ENCODE measurements around the gene TRIM60.
"Not testable (repeated sequence)": the region's sequence is repeated elsewhere in the genome, so short reads cannot be mapped to it uniquely, and the experiment has no call there.

TRIM60 gene

DNA sequence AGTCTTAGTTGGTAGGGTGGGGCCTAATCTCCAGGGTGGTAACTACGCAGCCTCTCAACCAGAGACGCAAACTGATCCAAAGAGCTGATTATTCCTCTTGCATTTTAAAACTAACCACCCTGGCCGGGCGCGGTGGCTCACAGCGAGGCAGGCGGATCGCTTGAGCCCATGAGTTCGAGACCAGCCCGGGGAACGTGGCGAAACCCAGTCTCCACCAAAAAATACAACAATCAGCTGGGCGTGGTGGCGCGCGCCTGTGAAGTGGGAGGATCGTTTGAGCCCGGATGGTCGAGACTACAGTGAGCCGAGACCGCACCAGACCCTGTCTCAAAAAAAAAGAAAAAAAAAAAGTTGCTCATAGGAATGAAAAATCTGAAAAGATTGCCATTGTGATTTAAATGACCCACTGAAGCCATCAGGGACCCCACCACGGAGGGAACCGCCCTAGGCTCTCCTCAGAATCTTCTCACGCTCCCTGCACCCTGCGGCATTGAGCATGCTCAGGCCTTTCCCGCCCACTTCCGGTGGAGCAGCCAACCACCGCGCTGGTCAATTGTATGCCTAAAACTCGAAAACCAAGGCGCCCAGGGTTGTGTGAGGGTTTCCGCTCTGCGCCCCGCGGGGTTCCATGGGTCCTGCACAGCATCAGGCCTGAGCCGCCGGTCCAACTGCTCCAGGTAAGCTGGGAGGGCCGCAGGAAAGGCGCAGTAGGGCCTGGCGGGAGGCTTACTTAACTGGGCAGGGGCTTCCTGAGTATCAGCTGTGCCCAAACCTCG, at the start of gene TRIM60:
TRIM60 (plus strand) TSS at position 564 of the 776 bp plus-strand sequence. CDS start 8,074 bp downstream, outside the sequence.
- DNase-seq (ENCODE audit: low spot score) = no peak
- no peaks in the 10 kb centered on the region for H3K36me3 Mint-ChIP-seq (ENCODE audit: low read depth)
- no peak within 1 kb of the TSS for H3K4me3 Mint-ChIP-seq
- no peaks in the 10 kb centered on the region for H3K9me3 Mint-ChIP-seq
- H3K4me1 Mint-ChIP-seq (ENCODE audit: low read depth) = no peaks in the 10 kb centered on the region
- no peak within 1 kb of the TSS for H3K27ac Mint-ChIP-seq
- no peaks in the 10 kb centered on the region for H3K27me3 Mint-ChIP-seq (ENCODE audit: low read depth)

DNA sequence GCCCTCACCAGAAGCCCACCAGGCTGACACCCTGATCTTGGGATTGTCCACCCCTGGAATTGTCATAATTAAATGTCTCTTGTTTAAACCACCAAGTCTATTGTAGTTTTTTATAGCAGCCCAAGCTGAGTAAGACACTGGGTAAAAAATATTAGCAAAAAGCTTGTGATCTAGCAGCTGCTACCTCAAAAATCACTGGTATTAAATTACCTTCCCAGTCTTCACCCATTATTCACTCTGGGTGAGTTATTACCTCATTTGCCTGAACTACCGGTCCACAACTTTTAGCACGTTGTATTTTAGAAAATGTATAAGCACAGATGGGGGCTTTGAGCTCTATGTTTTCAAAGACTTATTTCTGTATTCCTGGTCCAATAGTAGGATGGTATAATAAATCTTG, 42.3 kb upstream of the TRIM60 start:
- peaks cover 13% of the 10 kb centered on the region for H3K27me3 Mint-ChIP-seq (ENCODE audit: low read depth)

DNA sequence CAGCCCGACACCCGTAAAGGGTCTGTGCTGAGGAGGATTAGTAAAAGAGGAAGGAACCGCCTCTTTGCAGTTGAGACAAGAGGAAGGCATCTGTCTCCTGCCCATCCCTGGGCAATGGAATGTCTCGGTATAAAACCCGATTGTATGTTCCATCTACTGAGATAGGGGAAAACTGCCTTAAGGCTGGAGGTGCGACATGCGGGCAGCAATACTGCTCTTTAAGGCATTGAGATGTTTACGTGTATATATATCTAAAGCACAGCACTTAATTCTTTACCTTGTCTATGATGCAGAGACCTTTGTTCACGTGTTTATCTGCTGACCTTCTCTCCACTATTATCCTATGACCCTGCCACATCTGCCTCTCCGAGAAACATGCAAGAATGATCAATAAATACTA, 41.0 kb upstream of the TRIM60 start:
- H3K4me1 Mint-ChIP-seq (ENCODE audit: low read depth); DNase-seq (ENCODE audit: low spot score); H3K27ac Mint-ChIP-seq; H3K36me3 Mint-ChIP-seq (ENCODE audit: low read depth); H3K4me3 Mint-ChIP-seq; H3K9me3 Mint-ChIP-seq: not testable (repeated sequence)
- H3K27me3 Mint-ChIP-seq (ENCODE audit: low read depth) = peaks cover 13% of the 10 kb centered on the region

More for the DNA sequence above, 42.3 kb upstream of the TRIM60 start:
- H3K27ac Mint-ChIP-seq = no peak overlapping the region
- H3K4me1 Mint-ChIP-seq (ENCODE audit: low read depth) = no peaks in the 10 kb centered on the region
- H3K4me3 Mint-ChIP-seq = no peak overlapping the region
- no peaks in the 10 kb centered on the region for H3K36me3 Mint-ChIP-seq (ENCODE audit: low read depth)
- no peaks in the 10 kb centered on the region for H3K9me3 Mint-ChIP-seq
- DNase-seq (ENCODE audit: low spot score) = no peak

GRCh38 chr4:164996123-164996522, 35.7 kb upstream of the TRIM60 start:
- H3K36me3 Mint-ChIP-seq (ENCODE audit: low read depth); H3K4me1 Mint-ChIP-seq (ENCODE audit: low read depth); H3K4me3 Mint-ChIP-seq; DNase-seq (ENCODE audit: low spot score); H3K27ac Mint-ChIP-seq; H3K9me3 Mint-ChIP-seq: not testable (repeated sequence)
- peaks cover 14% of the 10 kb centered on the region for H3K27me3 Mint-ChIP-seq (ENCODE audit: low read depth)

DNA sequence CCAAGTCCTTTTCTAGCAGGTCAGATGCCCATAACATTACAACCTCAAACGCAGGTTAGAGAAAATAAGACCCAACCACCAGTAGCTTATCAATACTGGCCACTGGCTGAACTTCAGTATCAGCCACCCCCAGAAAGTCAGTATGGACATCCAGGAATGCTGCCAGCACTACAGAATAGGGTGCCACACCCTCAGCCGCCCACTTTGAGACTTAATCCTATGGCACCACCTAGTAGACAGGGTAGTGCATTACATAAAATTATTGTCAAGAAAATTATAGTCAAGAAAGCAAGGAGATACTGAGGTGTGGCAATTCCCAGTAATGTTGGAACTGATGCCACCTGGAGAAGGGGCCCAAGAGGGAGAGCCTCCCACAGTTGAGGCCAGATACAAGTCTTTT, 34.5 kb upstream of the TRIM60 start:
- Mint-ChIP-seq H3K4me3 (no peak overlapping the region), H3K27ac (no peak overlapping the region), H3K4me1 (ENCODE audit: low read depth) (no peaks in the 10 kb centered on the region), H3K27me3 (ENCODE audit: low read depth) (peaks cover 16% of the 10 kb centered on the region), H3K9me3 (no peaks in the 10 kb centered on the region), H3K36me3 (ENCODE audit: low read depth) (no peaks in the 10 kb centered on the region)
- no peak for DNase-seq (ENCODE audit: low spot score)

DNA sequence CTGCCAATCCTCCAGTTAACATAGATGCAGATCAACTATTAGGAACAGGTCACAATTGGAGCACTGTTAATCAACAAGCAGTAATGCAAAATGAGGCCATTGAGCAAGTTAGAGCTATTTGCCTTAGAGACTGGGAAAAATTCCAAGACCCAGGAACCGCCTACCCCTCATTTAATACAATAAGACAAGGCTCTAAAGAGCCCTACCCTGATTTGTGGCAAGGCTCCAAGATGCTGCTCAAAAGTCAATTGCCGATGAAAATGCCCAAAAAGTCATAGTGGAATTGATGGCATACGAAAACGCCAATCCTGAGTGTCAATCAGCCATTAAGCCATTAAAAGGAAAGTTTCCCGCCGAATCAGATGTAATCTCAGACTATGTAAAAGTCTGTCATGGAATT, 33.9 kb upstream of the TRIM60 start:
- no peak for DNase-seq (ENCODE audit: low spot score)
- peaks cover 16% of the 10 kb centered on the region for H3K27me3 Mint-ChIP-seq (ENCODE audit: low read depth)
- no peaks in the 10 kb centered on the region for H3K4me1 Mint-ChIP-seq (ENCODE audit: low read depth)
- no peak overlapping the region for H3K4me3 Mint-ChIP-seq
- no peak overlapping the region for H3K27ac Mint-ChIP-seq
- H3K9me3 Mint-ChIP-seq = no peaks in the 10 kb centered on the region
- no peaks in the 10 kb centered on the region for H3K36me3 Mint-ChIP-seq (ENCODE audit: low read depth)

- H3K4me3 Mint-ChIP-seq; H3K9me3 Mint-ChIP-seq; H3K4me1 Mint-ChIP-seq (ENCODE audit: low read depth); DNase-seq (ENCODE audit: low spot score); H3K36me3 Mint-ChIP-seq (ENCODE audit: low read depth); H3K27ac Mint-ChIP-seq: not testable (repeated sequence)
- H3K27me3 Mint-ChIP-seq (ENCODE audit: low read depth) = peaks cover 16% of the 10 kb centered on the region
Measured at GRCh38 chr4:164998526-164999080, 33.2 kb upstream of the TRIM60 start.

GRCh38 chr4:165001957-165002356, 29.8 kb upstream of the TRIM60 start:
- not testable (repeated sequence) for H3K9me3 Mint-ChIP-seq; H3K36me3 Mint-ChIP-seq (ENCODE audit: low read depth); H3K4me3 Mint-ChIP-seq; H3K4me1 Mint-ChIP-seq (ENCODE audit: low read depth); H3K27ac Mint-ChIP-seq; DNase-seq (ENCODE audit: low spot score)
- peaks cover 27% of the 10 kb centered on the region for H3K27me3 Mint-ChIP-seq (ENCODE audit: low read depth)

GRCh38 chr4:165005352-165005925, 26.4 kb upstream of the TRIM60 start:
- DNase-seq (ENCODE audit: low spot score) = no peak
- H3K4me3 Mint-ChIP-seq = no peak overlapping the region
- H3K36me3 Mint-ChIP-seq (ENCODE audit: low read depth) = no peaks in the 10 kb centered on the region
- H3K4me1 Mint-ChIP-seq (ENCODE audit: low read depth) = peaks cover 10% of the 10 kb centered on the region
- H3K9me3 Mint-ChIP-seq = no peaks in the 10 kb centered on the region
- H3K27me3 Mint-ChIP-seq (ENCODE audit: low read depth) = peaks cover 22% of the 10 kb centered on the region
- H3K27ac Mint-ChIP-seq = no peak overlapping the region

GRCh38 chr4:165006456-165006855, 25.3 kb upstream of the TRIM60 start:
- no peak overlapping the region for H3K27ac Mint-ChIP-seq
- no peaks in the 10 kb centered on the region for H3K9me3 Mint-ChIP-seq
- DNase-seq (ENCODE audit: low spot score) = no peak
- peaks cover 30% of the 10 kb centered on the region for H3K27me3 Mint-ChIP-seq (ENCODE audit: low read depth)
- no peak overlapping the region for H3K4me3 Mint-ChIP-seq
- peaks cover 10% of the 10 kb centered on the region for H3K4me1 Mint-ChIP-seq (ENCODE audit: low read depth)
- no peaks in the 10 kb centered on the region for H3K36me3 Mint-ChIP-seq (ENCODE audit: low read depth)

DNA sequence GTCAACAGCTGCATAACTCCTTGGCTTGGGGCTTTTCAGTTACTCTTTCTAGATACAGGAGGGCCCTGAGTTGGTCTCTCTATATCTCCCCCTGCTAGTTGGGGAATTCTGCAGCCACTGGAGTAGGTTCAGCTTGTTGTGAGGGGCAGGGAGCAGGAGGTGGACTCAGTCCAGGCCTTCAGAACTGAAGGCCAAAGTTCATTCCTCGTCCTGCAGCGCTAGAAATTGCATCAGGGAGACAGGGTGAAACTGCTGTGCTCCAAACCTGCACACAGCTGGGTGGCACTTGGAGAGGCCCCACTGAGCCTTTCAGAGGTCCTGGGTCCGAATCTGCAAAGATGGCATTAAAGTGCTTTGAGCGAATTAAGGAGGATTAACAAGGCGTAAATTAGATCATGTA, 24.9 kb upstream of the TRIM60 start:
- no peaks in the 10 kb centered on the region for H3K9me3 Mint-ChIP-seq
- no peaks in the 10 kb centered on the region for H3K36me3 Mint-ChIP-seq (ENCODE audit: low read depth)
- no peak overlapping the region for H3K27ac Mint-ChIP-seq
- peaks cover 29% of the 10 kb centered on the region for H3K27me3 Mint-ChIP-seq (ENCODE audit: low read depth)
- no peak for DNase-seq (ENCODE audit: low spot score)
- no peak overlapping the region for H3K4me3 Mint-ChIP-seq
- peaks cover 10% of the 10 kb centered on the region for H3K4me1 Mint-ChIP-seq (ENCODE audit: low read depth)

- H3K4me1 Mint-ChIP-seq (ENCODE audit: low read depth) = peaks cover 10% of the 10 kb centered on the region
- DNase-seq (ENCODE audit: low spot score) = peak; percentile 57
- H3K4me3 Mint-ChIP-seq = no peak overlapping the region
- H3K9me3 Mint-ChIP-seq = no peaks in the 10 kb centered on the region
- no peaks in the 10 kb centered on the region for H3K36me3 Mint-ChIP-seq (ENCODE audit: low read depth)
- H3K27ac Mint-ChIP-seq = no peak overlapping the region
- peaks cover 40% of the 10 kb centered on the region for H3K27me3 Mint-ChIP-seq (ENCODE audit: low read depth)
Measured at GRCh38 chr4:165009493-165010227, 22.1 kb upstream of the TRIM60 start.

DNA sequence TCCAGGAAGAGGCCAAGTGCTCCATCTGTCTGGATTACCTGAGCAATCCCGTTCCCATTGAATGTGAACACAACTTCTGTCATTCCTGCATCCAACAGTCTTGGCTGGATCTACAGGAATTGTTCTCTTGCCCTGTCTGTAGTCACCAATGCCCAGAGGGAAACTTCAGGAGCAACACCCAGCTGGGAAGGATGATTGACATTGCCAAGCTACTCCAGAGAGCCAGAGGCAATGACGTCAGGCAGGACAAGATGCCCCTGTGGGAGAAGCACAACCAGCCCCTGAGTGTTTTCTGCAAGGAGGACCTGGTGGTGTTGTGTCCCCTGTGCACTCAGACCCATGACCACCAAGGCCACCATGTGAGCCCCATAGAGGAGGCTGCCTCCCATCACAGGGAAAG, 21.3 kb upstream of the TRIM60 start:
- H3K9me3 Mint-ChIP-seq = no peaks in the 10 kb centered on the region
- H3K4me3 Mint-ChIP-seq = no peak overlapping the region
- peaks cover 38% of the 10 kb centered on the region for H3K27me3 Mint-ChIP-seq (ENCODE audit: low read depth)
- H3K4me1 Mint-ChIP-seq (ENCODE audit: low read depth) = peaks cover 10% of the 10 kb centered on the region
- DNase-seq (ENCODE audit: low spot score) = no peak
- H3K36me3 Mint-ChIP-seq (ENCODE audit: low read depth) = no peaks in the 10 kb centered on the region
- no peak overlapping the region for H3K27ac Mint-ChIP-seq

GRCh38 chr4:165010991-165011390, 20.8 kb upstream of the TRIM60 start:
- Mint-ChIP-seq H3K9me3 (no peaks in the 10 kb centered on the region), H3K4me3 (no peak overlapping the region), H3K4me1 (ENCODE audit: low read depth) (peaks cover 10% of the 10 kb centered on the region), H3K27me3 (ENCODE audit: low read depth) (peaks cover 36% of the 10 kb centered on the region), H3K36me3 (ENCODE audit: low read depth) (no peaks in the 10 kb centered on the region), H3K27ac (no peak overlapping the region)
- DNase-seq (ENCODE audit: low spot score) = no peak
